ENCODE results near the gene SF3B4.
A peak's percentile ranks its signal among the peaks of the same experiment; 100 is the strongest.

Gene SF3B4

DNA sequence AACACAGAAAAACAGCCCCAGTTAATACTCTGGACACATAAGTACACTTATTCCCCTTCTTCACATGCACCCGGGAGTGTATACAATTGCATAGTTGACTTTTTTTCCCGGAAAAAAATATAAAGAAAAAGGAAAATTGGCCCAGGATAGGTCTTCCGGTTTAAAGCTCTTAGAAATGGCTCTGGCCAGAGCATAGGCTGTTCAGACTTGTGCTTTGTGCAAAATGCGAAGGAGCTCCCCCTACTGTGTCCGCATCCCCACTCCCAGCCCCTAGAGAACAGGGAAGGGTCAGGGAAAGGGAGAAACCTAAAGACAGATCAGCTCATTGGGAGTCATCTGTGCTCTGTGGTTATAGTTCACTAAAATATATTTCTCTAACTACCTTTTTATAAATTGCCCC is 14.6 kb upstream of the SF3B4 start:
- TF ChIP-seq TAF1 (IDR thresholded peaks at IDR 0.05; ENCODE audit: borderline replicate concordance, insufficient read depth, low read length) (no peak), SIN3A (IDR thresholded peaks at IDR 0.05; ENCODE audit: borderline replicate concordance, insufficient read depth, low read length) (no peak), FOXP2 (optimal IDR thresholded peaks at IDR 0.05; ENCODE audit: borderline replicate concordance, extremely low read depth, extremely low read length, insufficient read depth) (no peak), POLR2AphosphoS5 (IDR thresholded peaks at IDR 0.05; ENCODE audit: low read depth, low read length) (no peak)
- TF ChIP-seq, protein P1, sequence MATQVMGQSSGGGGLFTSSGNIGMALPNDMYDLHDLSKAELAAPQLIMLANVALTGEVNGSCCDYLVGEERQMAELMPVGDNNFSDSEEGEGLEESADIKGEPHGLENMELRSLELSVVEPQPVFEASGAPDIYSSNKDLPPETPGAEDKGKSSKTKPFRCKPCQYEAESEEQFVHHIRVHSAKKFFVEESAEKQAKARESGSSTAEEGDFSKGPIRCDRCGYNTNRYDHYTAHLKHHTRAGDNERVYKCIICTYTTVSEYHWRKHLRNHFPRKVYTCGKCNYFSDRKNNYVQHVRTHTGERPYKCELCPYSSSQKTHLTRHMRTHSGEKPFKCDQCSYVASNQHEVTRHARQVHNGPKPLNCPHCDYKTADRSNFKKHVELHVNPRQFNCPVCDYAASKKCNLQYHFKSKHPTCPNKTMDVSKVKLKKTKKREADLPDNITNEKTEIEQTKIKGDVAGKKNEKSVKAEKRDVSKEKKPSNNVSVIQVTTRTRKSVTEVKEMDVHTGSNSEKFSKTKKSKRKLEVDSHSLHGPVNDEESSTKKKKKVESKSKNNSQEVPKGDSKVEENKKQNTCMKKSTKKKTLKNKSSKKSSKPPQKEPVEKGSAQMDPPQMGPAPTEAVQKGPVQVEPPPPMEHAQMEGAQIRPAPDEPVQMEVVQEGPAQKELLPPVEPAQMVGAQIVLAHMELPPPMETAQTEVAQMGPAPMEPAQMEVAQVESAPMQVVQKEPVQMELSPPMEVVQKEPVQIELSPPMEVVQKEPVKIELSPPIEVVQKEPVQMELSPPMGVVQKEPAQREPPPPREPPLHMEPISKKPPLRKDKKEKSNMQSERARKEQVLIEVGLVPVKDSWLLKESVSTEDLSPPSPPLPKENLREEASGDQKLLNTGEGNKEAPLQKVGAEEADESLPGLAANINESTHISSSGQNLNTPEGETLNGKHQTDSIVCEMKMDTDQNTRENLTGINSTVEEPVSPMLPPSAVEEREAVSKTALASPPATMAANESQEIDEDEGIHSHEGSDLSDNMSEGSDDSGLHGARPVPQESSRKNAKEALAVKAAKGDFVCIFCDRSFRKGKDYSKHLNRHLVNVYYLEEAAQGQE (IDR thresholded peaks at IDR 0.05; ENCODE audit: insufficient read depth in 1 of 2, low read depth in 2 of 2, low read length in 2 of 2), result no peak

DNA sequence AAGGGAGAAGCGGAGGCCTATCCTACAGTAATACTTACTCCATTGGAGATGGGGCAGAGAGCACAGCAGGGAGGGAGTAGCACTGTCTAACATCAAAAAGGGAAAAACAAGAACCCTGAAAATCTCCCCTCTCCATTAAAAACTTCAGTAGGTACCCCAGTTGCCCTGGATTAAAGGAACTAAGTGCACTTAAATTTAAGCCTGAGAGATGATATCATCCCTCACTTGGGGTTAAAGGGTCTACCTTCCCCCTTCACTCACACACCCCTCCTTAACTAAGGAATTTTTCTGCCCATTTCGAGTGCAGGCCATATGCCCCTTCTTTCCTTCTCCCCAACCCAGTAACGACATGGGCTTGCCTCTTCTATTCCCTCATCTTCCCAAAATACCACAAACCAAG is 12.8 kb upstream of the SF3B4 start:
- TF ChIP-seq FOXP2 (optimal IDR thresholded peaks at IDR 0.05; ENCODE audit: borderline replicate concordance, extremely low read depth, extremely low read length, insufficient read depth) (no peak), TAF1 (IDR thresholded peaks at IDR 0.05; ENCODE audit: borderline replicate concordance, insufficient read depth, low read length) (no peak)

DNA sequence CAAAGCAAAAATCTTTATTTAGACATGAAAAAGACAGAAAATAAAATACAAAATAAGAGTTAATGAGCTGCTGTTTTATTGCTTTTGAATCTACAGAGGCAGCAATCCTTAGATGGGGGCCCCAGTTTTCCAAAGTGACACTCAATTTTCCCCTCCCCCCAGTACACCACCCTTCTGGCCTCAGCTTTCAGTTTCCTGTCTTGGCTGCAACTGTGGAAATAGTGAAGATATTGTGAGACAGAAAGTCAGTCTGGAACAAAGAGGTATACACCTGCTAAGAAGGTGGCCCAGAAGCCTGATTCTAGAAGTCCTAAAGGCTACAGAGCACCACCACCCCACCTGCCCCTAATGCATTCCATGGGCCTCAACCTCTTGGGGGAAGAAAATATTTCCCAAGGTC is 10.2 kb upstream of the SF3B4 start:
- TF ChIP-seq, protein P1 (IDR thresholded peaks at IDR 0.05; ENCODE audit: insufficient read depth in 1 of 2, low read depth in 2 of 2, low read length in 2 of 2), result 0 out of 4 replicates have a peak, but pooled peaks of 1 of the 2 experiments have one; percentile 10
- TF ChIP-seq TAF1 (IDR thresholded peaks at IDR 0.05; ENCODE audit: borderline replicate concordance, insufficient read depth, low read length), result no peak

DNA sequence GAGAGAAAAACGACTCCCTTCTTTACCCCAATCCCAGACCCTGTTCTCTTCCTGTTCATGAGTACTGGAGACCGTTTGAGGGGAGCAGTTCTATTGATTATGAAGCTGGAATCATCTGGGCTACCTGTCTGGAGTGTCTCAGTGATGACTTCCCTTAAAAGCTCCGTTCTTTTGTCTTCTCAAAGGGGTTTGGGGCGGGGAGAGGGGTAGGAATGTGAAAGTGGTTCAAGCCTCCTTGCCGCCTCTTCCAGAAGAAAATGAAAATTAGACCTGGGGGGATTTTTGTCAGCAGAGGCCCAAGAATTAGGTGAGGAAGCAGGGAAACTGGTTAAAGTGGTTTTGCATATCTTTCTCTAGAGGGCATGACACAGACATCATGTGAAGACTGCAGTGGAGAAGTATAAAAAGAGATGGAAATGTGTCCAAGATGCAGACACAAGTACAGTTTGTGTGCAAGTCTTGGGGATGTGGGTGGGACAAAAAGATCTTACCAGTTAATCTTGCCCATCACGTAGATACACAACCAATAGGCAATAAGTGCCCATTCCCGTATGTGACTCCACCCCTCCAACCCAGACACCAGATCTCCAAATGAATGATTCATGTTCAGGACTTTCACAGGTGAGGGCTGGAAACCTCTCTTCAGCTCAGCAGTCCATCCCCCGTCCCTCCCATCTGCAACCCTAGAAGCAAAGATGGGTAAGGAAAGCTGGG is 9.5 kb upstream of the SF3B4 start:
- TF ChIP-seq TAF1 (IDR thresholded peaks at IDR 0.05; ENCODE audit: borderline replicate concordance, insufficient read depth, low read length) (no peak), FOXP2 (optimal IDR thresholded peaks at IDR 0.05; ENCODE audit: borderline replicate concordance, extremely low read depth, extremely low read length, insufficient read depth) (no peak), SIN3A (IDR thresholded peaks at IDR 0.05; ENCODE audit: borderline replicate concordance, insufficient read depth, low read length) (no peak), POLR2AphosphoS5 (IDR thresholded peaks at IDR 0.05; ENCODE audit: low read depth, low read length) (no peak; the same call in 1 of the 2 replicates)
- TF ChIP-seq, protein P1 (IDR thresholded peaks at IDR 0.05; ENCODE audit: insufficient read depth in 1 of 2, low read depth in 2 of 2, low read length in 2 of 2), result no peak

DNA sequence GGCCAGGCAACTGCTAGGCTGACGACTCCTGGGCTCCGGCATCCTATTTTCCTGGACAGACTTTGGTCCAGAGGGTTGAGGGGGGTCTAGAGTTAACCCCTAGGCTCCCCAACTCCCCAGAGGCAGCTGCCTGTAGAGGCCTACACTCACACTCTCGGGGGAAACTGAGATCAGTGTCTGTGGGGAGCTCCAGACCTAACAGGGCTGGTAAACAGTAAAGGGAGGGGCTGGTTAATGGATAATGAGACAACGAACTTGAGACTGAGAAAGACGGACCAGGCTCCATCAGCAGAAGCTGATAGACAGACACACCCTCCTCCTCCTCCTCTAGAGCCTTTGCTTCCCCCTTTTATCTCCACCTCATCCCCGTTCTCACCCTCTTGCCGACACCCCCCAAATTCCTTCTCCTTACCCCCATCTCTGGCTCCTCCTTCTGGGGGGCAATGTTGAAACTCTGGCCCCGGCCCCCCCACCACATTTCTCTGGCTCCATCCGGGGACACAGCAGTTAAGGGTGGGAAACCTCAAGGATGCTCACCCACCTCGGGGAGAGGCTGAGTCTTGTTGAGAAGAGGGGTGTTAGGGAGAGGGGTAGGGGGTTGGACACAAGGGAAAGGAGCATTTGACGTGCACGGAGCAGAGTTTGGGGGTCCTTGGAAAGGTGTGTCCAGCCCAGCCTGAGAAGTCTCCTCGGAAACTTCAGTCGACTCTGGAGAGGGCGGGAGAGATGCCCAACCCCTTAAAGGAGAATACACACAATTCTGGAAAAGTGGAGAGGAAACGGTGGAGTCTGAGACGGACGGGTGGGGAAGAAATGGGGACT is 8.8 kb upstream of the SF3B4 start, which contains the start of gene MTMR11:
MTMR11 (minus strand) TSS at position 710 of the 822 bp plus-strand sequence; CDS start at position 478, 232 bp downstream.
- TF ChIP-seq, protein P1 (IDR thresholded peaks at IDR 0.05; ENCODE audit: insufficient read depth in 1 of 2, low read depth in 2 of 2, low read length in 2 of 2), result no peak
- no peak for TF ChIP-seq POLR2AphosphoS5 (IDR thresholded peaks at IDR 0.05; ENCODE audit: low read depth, low read length)
- TF ChIP-seq FOXP2 (optimal IDR thresholded peaks at IDR 0.05; ENCODE audit: borderline replicate concordance, extremely low read depth, extremely low read length, insufficient read depth), result no peak
- no peak for TF ChIP-seq SIN3A (IDR thresholded peaks at IDR 0.05; ENCODE audit: borderline replicate concordance, insufficient read depth, low read length)
- no peak for TF ChIP-seq TAF1 (IDR thresholded peaks at IDR 0.05; ENCODE audit: borderline replicate concordance, insufficient read depth, low read length)
